RWPE2 (cell line): ENCODE results near the gene GSPT1.
"Not testable (repeated sequence)": the region's sequence is repeated elsewhere in the genome, so short reads cannot be mapped to it uniquely, and the experiment has no call there.

Experiments
- ATAC-seq: fragments of 200-7000 bp; cut with Tn5 transposase; 3 replicates; pipeline ENCODE4 v1.9.1; 2021; ENCODE audit warnings: low read depth
- DNase-seq: peaks from one replicate; pipeline ENCODE4 v3.0.0-alpha.2; 2020; ENCODE audit warnings: low spot score
- H3K27ac ChIP-seq: fragments of 450-650 bp; 2 replicates; pipeline ENCODE4 v1.5.1; 2017; ENCODE audit warnings: mild to moderate bottlenecking; ENCODE audit not compliant: poor library complexity, severe bottlenecking
- H3K27me3 ChIP-seq: fragments of 250-450 bp; sonication (Bioruptor Pico); 2 replicates; pipeline ENCODE4 v1.5.1; 2021; ENCODE audit warnings: mild to moderate bottlenecking, moderate library complexity; ENCODE audit not compliant: insufficient read depth, poor library complexity, severe bottlenecking
- H3K36me3 ChIP-seq: fragments of 250-450 bp; sonication (Bioruptor Pico); 2 replicates; pipeline ENCODE4 v1.5.1; 2020; ENCODE audit warnings: low read depth, mild to moderate bottlenecking, moderate library complexity
- H3K4me1 ChIP-seq: fragments of 250-450 bp; sonication (Bioruptor Pico); 2 replicates; pipeline ENCODE4 v1.5.1; 2021; ENCODE audit warnings: mild to moderate bottlenecking, moderate library complexity; ENCODE audit not compliant: insufficient read depth, poor library complexity, severe bottlenecking
- H3K4me3 ChIP-seq: fragments of 250-450 bp; sonication (Bioruptor Pico); 2 replicates; pipeline ENCODE4 v1.5.1; 2021; ENCODE audit warnings: mild to moderate bottlenecking, moderate library complexity; ENCODE audit not compliant: severe bottlenecking
- H3K9me3 ChIP-seq: fragments of 250-450 bp; sonication (Bioruptor Pico); 2 replicates; pipeline ENCODE4 v1.5.1; 2021; ENCODE audit warnings: mild to moderate bottlenecking, moderate library complexity; ENCODE audit not compliant: severe bottlenecking
- TF ChIP-seq, protein P1 (sequence below): fragments of 450-650 bp; IDR thresholded peaks from one replicate; pipeline ENCODE4 v1.5.1; 2017; ENCODE audit warnings: mild to moderate bottlenecking, moderate library complexity; ENCODE audit not compliant: poor library complexity, severe bottlenecking

The GSPT1 gene

GRCh38 chr16:11949527-11949926 lies 33.8 kb upstream of the GSPT1 start:
- Histone ChIP-seq H3K27ac (no peak overlapping the region), H3K9me3 (no peaks in the 10 kb centered on the region), H3K27me3 (no peaks in the 10 kb centered on the region), H3K4me3 (no peak overlapping the region), H3K36me3 (no peaks in the 10 kb centered on the region), H3K4me1 (no peaks in the 10 kb centered on the region)
- TF ChIP-seq, protein P1, sequence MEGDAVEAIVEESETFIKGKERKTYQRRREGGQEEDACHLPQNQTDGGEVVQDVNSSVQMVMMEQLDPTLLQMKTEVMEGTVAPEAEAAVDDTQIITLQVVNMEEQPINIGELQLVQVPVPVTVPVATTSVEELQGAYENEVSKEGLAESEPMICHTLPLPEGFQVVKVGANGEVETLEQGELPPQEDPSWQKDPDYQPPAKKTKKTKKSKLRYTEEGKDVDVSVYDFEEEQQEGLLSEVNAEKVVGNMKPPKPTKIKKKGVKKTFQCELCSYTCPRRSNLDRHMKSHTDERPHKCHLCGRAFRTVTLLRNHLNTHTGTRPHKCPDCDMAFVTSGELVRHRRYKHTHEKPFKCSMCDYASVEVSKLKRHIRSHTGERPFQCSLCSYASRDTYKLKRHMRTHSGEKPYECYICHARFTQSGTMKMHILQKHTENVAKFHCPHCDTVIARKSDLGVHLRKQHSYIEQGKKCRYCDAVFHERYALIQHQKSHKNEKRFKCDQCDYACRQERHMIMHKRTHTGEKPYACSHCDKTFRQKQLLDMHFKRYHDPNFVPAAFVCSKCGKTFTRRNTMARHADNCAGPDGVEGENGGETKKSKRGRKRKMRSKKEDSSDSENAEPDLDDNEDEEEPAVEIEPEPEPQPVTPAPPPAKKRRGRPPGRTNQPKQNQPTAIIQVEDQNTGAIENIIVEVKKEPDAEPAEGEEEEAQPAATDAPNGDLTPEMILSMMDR = peak; percentile 65
- no peak for DNase-seq
- peak; percentile 88 for ATAC-seq

GRCh38 chr16:11948819-11949218 lies 33.1 kb upstream of the GSPT1 start:
- TF ChIP-seq, protein P1 = no peak
- no peaks in the 10 kb centered on the region for H3K36me3 ChIP-seq
- ATAC-seq = no peak

GRCh38 chr16:11946433-11946832 lies 30.7 kb upstream of the GSPT1 start:
- ATAC-seq = no peak
- TF ChIP-seq, protein P1 = no peak
- Histone ChIP-seq H3K27ac (no peak overlapping the region), H3K4me3 (no peak overlapping the region), H3K27me3 (no peaks in the 10 kb centered on the region), H3K4me1 (no peaks in the 10 kb centered on the region), H3K36me3 (no peaks in the 10 kb centered on the region), H3K9me3 (no peaks in the 10 kb centered on the region)
- DNase-seq = no peak

More at GRCh38 chr16:11948819-11949218, 33.1 kb upstream of the GSPT1 start:
- H3K9me3 ChIP-seq = no peaks in the 10 kb centered on the region
- no peak overlapping the region for H3K4me3 ChIP-seq
- H3K4me1 ChIP-seq = no peaks in the 10 kb centered on the region
- DNase-seq = no peak
- no peak overlapping the region for H3K27ac ChIP-seq
- H3K27me3 ChIP-seq = no peaks in the 10 kb centered on the region

GRCh38 chr16:11941945-11942344 lies 26.2 kb upstream of the GSPT1 start, which contains the start of gene NPIPB2:
NPIPB2 (minus strand) TSS chr16:11942045; CDS start chr16:11942045, 0 bp downstream.
- H3K27ac ChIP-seq, H3K36me3 ChIP-seq, H3K4me1 ChIP-seq, ATAC-seq, H3K9me3 ChIP-seq, H3K27me3 ChIP-seq, DNase-seq, H3K4me3 ChIP-seq: not testable (repeated sequence)

- DNase-seq, H3K4me1 ChIP-seq, H3K4me3 ChIP-seq, H3K27ac ChIP-seq, H3K9me3 ChIP-seq, H3K27me3 ChIP-seq, ATAC-seq, H3K36me3 ChIP-seq: not testable (repeated sequence)
Measured at GRCh38 chr16:11927350-11927749, 11.6 kb upstream of the GSPT1 start.

- not testable (repeated sequence) for ATAC-seq, DNase-seq, H3K27me3 ChIP-seq
Measured at GRCh38 chr16:11924046-11924445, 8.3 kb upstream of the GSPT1 start.

More at GRCh38 chr16:11924046-11924445, 8.3 kb upstream of the GSPT1 start:
- H3K36me3 ChIP-seq, H3K4me3 ChIP-seq, H3K4me1 ChIP-seq, H3K27ac ChIP-seq, H3K9me3 ChIP-seq: not testable (repeated sequence)
